Measurements from ENCODE around the gene CHAC2.
"Not testable (repeated sequence)": the region's sequence is repeated elsewhere in the genome, so short reads cannot be mapped to it uniquely, and the experiment has no call there.

Gene CHAC2

DNA sequence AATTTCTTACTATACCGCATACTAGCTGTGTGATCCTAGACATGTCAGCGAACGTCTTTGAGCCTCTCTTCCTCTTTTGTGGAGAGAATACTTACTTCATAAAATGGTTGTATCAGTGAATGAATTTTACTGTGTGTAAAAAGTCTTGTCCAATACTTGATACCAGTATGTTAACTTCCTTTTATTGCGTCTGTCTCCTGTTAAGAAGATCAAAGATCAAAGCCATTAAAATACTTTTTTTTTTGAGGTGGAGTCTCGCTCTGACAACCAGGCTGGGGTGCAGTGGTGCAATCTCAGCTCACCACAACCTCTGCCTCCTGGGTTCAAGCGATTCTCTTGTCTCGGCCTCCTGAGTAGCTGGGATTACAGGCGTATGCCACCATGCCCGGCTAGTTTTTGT lies 52.4 kb downstream of the CHAC2 start:
- intact Hi-C loops (cut with DNase I): no loop called here
- DNase-seq: no peak

DNA sequence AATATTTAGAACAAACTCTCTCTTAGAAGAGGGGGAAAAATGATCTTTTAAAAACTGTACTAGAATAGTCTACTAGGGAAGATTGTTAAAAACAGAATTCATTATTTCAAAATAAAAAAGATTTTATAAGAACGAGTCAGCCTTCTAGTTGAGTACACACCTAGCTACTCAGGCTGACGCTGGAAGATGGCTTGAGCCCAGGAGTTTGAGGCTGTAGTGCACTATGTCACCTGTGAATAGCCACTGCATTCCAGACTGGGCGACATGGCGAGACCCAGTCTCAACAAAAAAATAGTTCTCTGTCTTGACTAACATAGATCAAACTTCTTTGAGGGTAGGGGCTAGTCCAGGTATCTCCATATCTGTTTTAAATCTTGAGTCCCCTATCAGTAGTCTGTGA lies 53.1 kb downstream of the CHAC2 start:
- DNase-seq: no peak
- intact Hi-C loops (cut with DNase I): no loop called here

DNA sequence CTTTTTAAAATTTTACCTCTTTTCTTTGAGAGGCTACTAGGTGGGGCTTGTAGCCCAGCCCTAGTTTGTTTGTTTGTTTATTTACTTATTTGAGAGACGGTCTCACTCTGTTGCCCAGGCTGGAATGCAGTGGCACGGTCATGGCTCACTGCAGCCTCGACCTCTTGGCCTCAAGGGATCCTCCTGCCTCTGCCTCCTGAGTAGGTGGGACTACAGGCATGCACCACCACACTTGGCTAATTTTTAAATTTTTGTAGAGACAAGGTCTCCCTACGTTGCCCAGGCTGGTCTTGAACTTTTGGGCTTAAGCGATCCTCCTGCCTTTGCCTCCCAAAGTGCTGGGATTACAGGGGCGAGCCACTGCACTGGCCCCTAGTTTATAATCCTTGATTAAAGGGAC lies 54.2 kb downstream of the CHAC2 start:
- no peak for DNase-seq
- intact Hi-C loops (cut with DNase I): no loop called here

DNA sequence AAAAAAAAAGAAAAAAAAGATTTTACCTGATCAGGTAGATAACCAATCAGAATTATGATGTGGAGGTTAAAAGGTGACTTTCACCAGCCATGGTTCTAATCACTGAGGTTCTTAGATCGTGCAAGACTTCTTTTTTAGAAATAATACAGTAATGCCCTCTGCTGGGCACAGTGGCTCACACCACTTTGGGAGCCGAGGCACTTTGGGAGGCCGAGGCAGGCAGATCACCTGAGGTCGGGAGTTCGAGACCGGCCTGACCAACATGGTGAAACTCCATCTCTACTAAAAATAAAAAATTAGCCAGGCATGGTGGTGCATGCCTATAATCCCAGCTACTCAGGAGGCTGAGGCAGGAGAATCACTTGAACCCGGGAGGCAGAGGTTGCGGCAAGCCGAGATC lies 56.0 kb downstream of the CHAC2 start:
- intact Hi-C loops (cut with DNase I); DNase-seq: not testable (repeated sequence)

Measured in head of caudate nucleus (tissue), 42 donors.